Neuronal stem cell (in vitro differentiated cells): ENCODE data around the gene STXBP1.

Experiments
- DNase-seq: peaks from one replicate; pipeline ENCODE4 v3.0.0-alpha.2; 2013; ENCODE audit warnings: low spot score
- H2AFZ ChIP-seq: one replicate; pipeline ENCODE4 v1.6.1; 2013; ENCODE audit warnings: mild to moderate bottlenecking, low read length, inconsistent platforms
- H2AK5ac ChIP-seq: 2 replicates; pipeline ENCODE4 v1.6.1; 2013; ENCODE audit warnings: low read depth, mild to moderate bottlenecking, inconsistent platforms, low read length, moderate library complexity, mixed read lengths
- H2BK120ac ChIP-seq: 2 replicates; pipeline ENCODE4 v1.6.1; 2013; ENCODE audit warnings: low read depth, mild to moderate bottlenecking, inconsistent platforms, low read length, moderate library complexity, mixed read lengths
- H2BK12ac ChIP-seq: one replicate; pipeline ENCODE4 v1.6.1; 2013; ENCODE audit warnings: low read length, inconsistent platforms
- H2BK15ac ChIP-seq: 2 replicates; pipeline ENCODE4 v1.6.1; 2013; ENCODE audit warnings: mild to moderate bottlenecking, low read length, inconsistent platforms, mixed read lengths
- H2BK5ac ChIP-seq: one replicate; pipeline ENCODE4 v1.6.1; 2013; ENCODE audit warnings: inconsistent platforms, mild to moderate bottlenecking, low read length, moderate library complexity
- H3K14ac ChIP-seq: one replicate; pipeline ENCODE4 v1.6.1; 2013; ENCODE audit warnings: low read length, inconsistent platforms
- H3K18ac ChIP-seq: 2 replicates; pipeline ENCODE4 v1.6.1; 2013; ENCODE audit warnings: low read length, inconsistent platforms
- H3K23ac ChIP-seq: 2 replicates; pipeline ENCODE4 v1.6.1; 2013; ENCODE audit warnings: low read depth, mild to moderate bottlenecking, mixed read lengths, low read length, inconsistent platforms; ENCODE audit not compliant: poor library complexity
- H3K27ac ChIP-seq: replicated peaks from 3 replicates; pipeline ENCODE4 v1.5.1; 2013; ENCODE audit warnings: low read length, inconsistent platforms
- H3K27me3 ChIP-seq, 3 experiments: 2 replicates each; pipeline ENCODE4 v1.6.1; 2013; ENCODE audit warnings: low read length in 3 of 3, mild to moderate bottlenecking in 2 of 3, inconsistent platforms in 1 of 3, low read depth in 1 of 3, mixed read lengths in 1 of 3, moderate library complexity in 1 of 3; ENCODE audit not compliant: control insufficient read depth in 3 of 3, insufficient read depth in 3 of 3
- H3K36me3 ChIP-seq, 2 donors: replicated peaks in 1 of 2; 2 replicates each; pipeline ENCODE4 v1.6.1; 2013; ENCODE audit warnings: low read length in 2 of 2; ENCODE audit not compliant: control insufficient read depth in 2 of 2, insufficient read depth in 2 of 2
- H3K4ac ChIP-seq: 2 replicates; pipeline ENCODE4 v1.6.1; 2013; ENCODE audit warnings: inconsistent platforms, mild to moderate bottlenecking, low read length, moderate library complexity
- H3K4me1 ChIP-seq, 2 donors: 1 replicate in 1 of 2; 2 replicates in 1 of 2; pipeline ENCODE4 v1.6.1; 2013; ENCODE audit warnings: low read length in 2 of 2, low read depth in 1 of 2; ENCODE audit not compliant: control insufficient read depth in 2 of 2, insufficient read depth in 1 of 2
- H3K4me2 ChIP-seq: one replicate; pipeline ENCODE4 v1.6.1; 2013; ENCODE audit warnings: mild to moderate bottlenecking, low read length, inconsistent platforms; ENCODE audit not compliant: insufficient read depth, poor library complexity, severe bottlenecking
- H3K4me3 ChIP-seq, 2 donors: 2 replicates each; pipeline ENCODE4 v1.5.1; 2013; ENCODE audit warnings: low read length in 2 of 2, mild to moderate bottlenecking in 2 of 2, inconsistent platforms in 1 of 2, moderate library complexity in 1 of 2
- H3K79me1 ChIP-seq: one replicate; pipeline ENCODE4 v1.6.1; 2013; ENCODE audit warnings: low read depth, mild to moderate bottlenecking, inconsistent platforms, low read length, moderate library complexity
- H3K9ac ChIP-seq: one replicate; pipeline ENCODE4 v1.6.1; 2013; ENCODE audit warnings: mild to moderate bottlenecking, low read depth, low read length, inconsistent platforms; ENCODE audit not compliant: poor library complexity
- H3K9me3 ChIP-seq, 2 donors: replicated peaks in 1 of 2; 2 replicates each; pipeline versions ENCODE3 to v1.6.1; 2013; ENCODE audit warnings: low read length in 2 of 2, mild to moderate bottlenecking in 2 of 2, inconsistent platforms in 1 of 2, low read depth in 1 of 2, mixed read lengths in 1 of 2, moderate library complexity in 1 of 2; ENCODE audit not compliant: control insufficient read depth in 2 of 2, insufficient read depth in 1 of 2
- H4K8ac ChIP-seq: one replicate; pipeline ENCODE4 v1.6.1; 2013; ENCODE audit warnings: low read depth, mild to moderate bottlenecking, inconsistent platforms, low read length, moderate library complexity
- H4K91ac ChIP-seq: one replicate; pipeline ENCODE4 v1.6.1; 2013; ENCODE audit warnings: low read length, low read depth, mild to moderate bottlenecking, inconsistent platforms; ENCODE audit not compliant: poor library complexity
- WGBS, 2 donors: extraction: QIAGEN DNeasy Blood & Tissue Kit; methylation state at CpG; one replicate each; pipeline ENCODE4 v1.1.7; 2013; ENCODE audit warnings: missing lambda C conversion rate in 2 of 2, mixed read lengths in 1 of 2; ENCODE audit not compliant: insufficient read length in 2 of 2, insufficient replicate concordance in 1 of 2; ENCODE audit errors: extremely low coverage in 2 of 2; 5-methylcytosine and 5-hydroxymethylcytosine counted together

Gene STXBP1

DNA sequence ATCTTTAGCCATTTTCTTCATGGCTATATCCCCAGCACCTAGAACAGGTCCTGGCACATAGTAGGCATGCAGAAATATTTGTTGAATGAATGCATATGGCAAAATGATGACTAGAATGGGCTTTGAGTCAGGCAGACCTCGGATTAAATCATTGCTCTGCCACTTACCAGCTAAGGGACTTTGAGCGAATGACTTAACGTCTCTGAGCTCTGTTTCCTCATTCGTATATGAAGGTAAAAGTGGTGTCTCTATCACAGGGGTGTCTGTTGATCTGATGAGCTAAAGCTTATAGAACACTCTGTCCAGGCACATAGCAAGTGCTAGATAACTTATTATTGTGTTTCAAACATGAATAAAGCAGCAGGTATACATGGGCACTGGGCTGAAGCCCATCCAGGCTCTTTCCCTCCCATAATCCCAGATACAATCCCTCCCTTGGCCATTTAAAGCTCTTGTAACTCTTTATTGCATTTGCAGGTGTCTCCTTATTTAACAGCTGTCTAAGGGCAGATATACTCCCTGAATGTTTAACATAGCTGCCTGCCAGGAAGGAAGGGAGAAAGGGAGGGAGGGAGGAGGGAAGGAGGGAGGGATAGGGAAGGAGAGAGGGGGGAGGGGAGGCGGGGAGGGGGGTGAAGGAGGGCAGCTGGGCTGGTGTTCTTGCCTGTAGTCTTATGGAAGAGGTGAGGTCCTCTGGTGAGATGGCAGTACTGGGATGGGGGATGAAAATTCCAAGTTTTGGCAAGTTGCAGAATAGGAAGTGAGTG is 23.2 kb upstream of the STXBP1 start:
- Histone ChIP-seq H2BK15ac (no peak overlapping the region), H4K8ac (no peak overlapping the region), H3K27ac (no peak overlapping the region), H3K4me1 (no peaks in the 10 kb centered on the region), H3K79me1 (no peaks in the 10 kb centered on the region), H3K4me3 (no peak overlapping the region), H3K4me2 (no peak overlapping the region), H2BK5ac (no peak overlapping the region), H3K14ac (no peak overlapping the region), H3K23ac (no peak overlapping the region), H3K9ac (no peak overlapping the region), H2AK5ac (no peak overlapping the region), H2AFZ (no peak overlapping the region), H2BK12ac (no peak overlapping the region), H3K36me3 (no peaks in the 10 kb centered on the region), H2BK120ac (no peak overlapping the region), H3K18ac (no peak overlapping the region), H3K9me3 (no peaks in the 10 kb centered on the region), H4K91ac (no peak overlapping the region), H3K4ac (no peak overlapping the region), H3K27me3 (no peaks in the 10 kb centered on the region)
- no CpG with 5 or more reads among the region's 5 CpGs for WGBS, 2 donors
- no peak for DNase-seq

DNA sequence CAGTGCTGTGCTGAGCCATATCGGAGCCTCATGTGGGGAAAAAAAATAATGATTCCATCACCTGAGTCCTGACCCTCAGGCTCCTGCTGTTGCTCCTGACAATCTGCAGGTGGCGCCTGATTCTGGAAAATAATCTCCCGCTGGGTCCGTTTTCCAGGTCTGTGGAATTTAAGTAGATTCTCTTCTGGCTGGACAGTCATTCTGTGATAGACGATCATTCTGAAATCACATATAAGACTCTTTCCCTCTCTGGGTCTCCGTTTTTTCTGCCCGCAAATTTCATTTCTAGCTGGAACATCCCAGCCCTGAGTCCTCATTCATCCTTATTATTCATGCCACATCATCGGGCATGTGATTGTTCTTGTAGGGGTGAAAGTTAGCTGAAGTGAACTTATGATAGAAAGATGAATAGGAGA is 22.1 kb upstream of the STXBP1 start:
- no peak overlapping the region for H4K8ac ChIP-seq
- H4K91ac ChIP-seq = no peak overlapping the region
- no peak overlapping the region for H2BK5ac ChIP-seq
- no peak overlapping the region for H3K14ac ChIP-seq
- no peak overlapping the region for H2AK5ac ChIP-seq
- no peaks in the 10 kb centered on the region for H3K36me3 ChIP-seq
- H3K4me2 ChIP-seq = no peak overlapping the region
- no peak overlapping the region for H2AFZ ChIP-seq
- DNase-seq = peak; percentile 68
- no peak overlapping the region for H2BK15ac ChIP-seq
- H3K79me1 ChIP-seq = no peaks in the 10 kb centered on the region
- no CpG with 5 or more reads among the region's 8 CpGs for WGBS, 2 donors
- no peak overlapping the region for H3K9ac ChIP-seq
- no peaks in the 10 kb centered on the region for H3K9me3 ChIP-seq
- H3K4me3 ChIP-seq = no peak overlapping the region
- no peak overlapping the region for H3K4ac ChIP-seq
- H3K27ac ChIP-seq = no peak overlapping the region
- peaks cover 0 to 4% (median 0%) of the 10 kb centered on the region in 3 experiments for H3K27me3 ChIP-seq
- H3K4me1 ChIP-seq = peaks cover 0 to 2% of the 10 kb centered on the region in 2 donors
- no peak overlapping the region for H2BK120ac ChIP-seq
- H3K18ac ChIP-seq = no peak overlapping the region
- no peak overlapping the region for H3K23ac ChIP-seq
- H2BK12ac ChIP-seq = no peak overlapping the region

DNA sequence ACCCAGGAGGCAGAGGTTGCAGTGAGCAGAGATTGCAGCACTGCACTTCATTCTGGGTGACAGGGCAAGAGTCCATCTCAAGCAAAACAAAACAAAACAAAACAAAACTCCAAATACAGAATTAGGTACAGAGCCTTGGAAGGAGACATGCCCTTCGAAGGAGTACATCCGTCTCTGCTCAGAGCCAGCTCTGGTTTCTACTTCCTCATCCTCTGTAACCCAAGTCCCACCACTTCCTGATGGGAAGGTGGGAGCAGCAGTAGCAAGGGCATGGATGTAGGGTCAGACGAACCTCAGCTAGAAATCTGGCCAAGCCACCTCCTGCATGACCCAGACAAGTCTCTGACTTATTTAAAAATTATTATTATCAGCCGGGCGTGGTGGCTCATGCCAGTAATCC is 16.5 kb upstream of the STXBP1 start:
- Histone ChIP-seq H3K14ac (no peak overlapping the region), H2BK5ac (no peak overlapping the region), H3K9me3 (no peaks in the 10 kb centered on the region), H3K9ac (no peak overlapping the region), H3K4me3 (no peak overlapping the region), H2AK5ac (no peak overlapping the region), H2BK120ac (no peak overlapping the region), H2BK15ac (no peak overlapping the region), H3K18ac (no peak overlapping the region), H3K4ac (no peak overlapping the region), H2BK12ac (no peak overlapping the region), H3K4me1 (peaks cover 0 to 2% of the 10 kb centered on the region in 2 donors), H2AFZ (no peak overlapping the region), H3K79me1 (no peaks in the 10 kb centered on the region), H3K36me3 (no peaks in the 10 kb centered on the region), H3K27me3 (peaks cover 0 to 13% (median 0%) of the 10 kb centered on the region in 3 experiments), H4K8ac (no peak overlapping the region), H4K91ac (no peak overlapping the region), H3K27ac (no peak overlapping the region), H3K23ac (no peak overlapping the region), H3K4me2 (no peak overlapping the region)
- WGBS, 2 donors = no CpG with 5 or more reads among the region's 5 CpGs
- no peak for DNase-seq

DNA sequence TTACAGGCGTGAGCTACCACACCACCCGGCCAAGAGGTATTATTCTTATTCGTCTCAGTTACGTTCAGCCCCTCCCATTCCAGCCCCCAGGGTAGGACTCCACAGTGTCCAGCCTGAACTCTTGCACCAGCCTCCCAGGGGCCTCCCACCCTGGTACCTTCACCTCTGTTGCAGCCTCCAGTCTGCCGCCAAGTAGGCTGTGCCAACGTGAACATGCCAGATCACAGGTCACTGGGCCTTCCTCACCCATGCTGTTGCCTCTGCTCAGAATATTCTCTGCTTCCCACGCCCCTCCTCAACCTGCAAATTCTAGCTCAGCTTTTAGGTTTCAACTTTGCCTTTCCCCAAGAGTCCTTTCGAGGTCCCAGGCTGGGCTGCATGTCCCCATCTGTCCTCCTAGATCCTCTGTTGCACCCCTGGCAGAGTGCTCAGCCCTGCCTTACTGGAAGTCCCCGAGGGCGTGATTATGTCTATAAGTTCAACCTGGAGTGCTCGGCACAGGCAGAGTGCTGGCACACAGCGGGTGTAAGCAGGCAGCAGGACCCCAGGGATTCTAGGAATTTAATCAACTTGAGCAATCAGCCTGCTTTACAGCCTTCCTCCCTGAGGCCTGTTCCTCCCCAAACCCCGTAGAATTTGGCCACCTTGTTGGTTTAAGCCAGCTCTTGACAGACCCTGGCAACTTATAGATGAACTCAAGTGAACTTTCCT is 13.1 kb upstream of the STXBP1 start:
- H2AFZ ChIP-seq = peak overlapping the region; percentile 45
- no peaks in the 10 kb centered on the region for H3K79me1 ChIP-seq
- H2BK15ac ChIP-seq = no peak overlapping the region
- H3K4me2 ChIP-seq = no peak overlapping the region
- H3K27ac ChIP-seq = no peak overlapping the region
- no peaks in the 10 kb centered on the region for H3K36me3 ChIP-seq
- H2AK5ac ChIP-seq = no peak overlapping the region
- no peak overlapping the region for H3K4me3 ChIP-seq
- no CpG with 5 or more reads among the region's 13 CpGs for WGBS, 2 donors
- peaks cover 0 to 2% of the 10 kb centered on the region in 2 donors for H3K4me1 ChIP-seq
- no peak overlapping the region for H3K23ac ChIP-seq
- H2BK12ac ChIP-seq = no peak overlapping the region
- no peak overlapping the region for H4K8ac ChIP-seq
- H2BK120ac ChIP-seq = no peak overlapping the region
- DNase-seq = no peak
- no peak overlapping the region for H3K14ac ChIP-seq
- H4K91ac ChIP-seq = no peak overlapping the region
- H3K27me3 ChIP-seq = peaks cover 0 to 13% (median 0%) of the 10 kb centered on the region in 3 experiments
- H3K9ac ChIP-seq = no peak overlapping the region
- no peak overlapping the region for H3K4ac ChIP-seq
- H3K18ac ChIP-seq = no peak overlapping the region
- H3K9me3 ChIP-seq = no peaks in the 10 kb centered on the region
- H2BK5ac ChIP-seq = no peak overlapping the region
